NCI-H128 (cell line): ENCODE measurements around the gene JDP2.
"Not testable (repeated sequence)": the region's sequence is repeated elsewhere in the genome, so short reads cannot be mapped to it uniquely, and the experiment has no call there.

Source experiments
- DNase-seq: peaks from one replicate; lab custom pipeline; 2025; ENCODE audit not compliant: unreplicated experiment; lab: John Stamatoyannopoulos, UW

JDP2 gene

DNA sequence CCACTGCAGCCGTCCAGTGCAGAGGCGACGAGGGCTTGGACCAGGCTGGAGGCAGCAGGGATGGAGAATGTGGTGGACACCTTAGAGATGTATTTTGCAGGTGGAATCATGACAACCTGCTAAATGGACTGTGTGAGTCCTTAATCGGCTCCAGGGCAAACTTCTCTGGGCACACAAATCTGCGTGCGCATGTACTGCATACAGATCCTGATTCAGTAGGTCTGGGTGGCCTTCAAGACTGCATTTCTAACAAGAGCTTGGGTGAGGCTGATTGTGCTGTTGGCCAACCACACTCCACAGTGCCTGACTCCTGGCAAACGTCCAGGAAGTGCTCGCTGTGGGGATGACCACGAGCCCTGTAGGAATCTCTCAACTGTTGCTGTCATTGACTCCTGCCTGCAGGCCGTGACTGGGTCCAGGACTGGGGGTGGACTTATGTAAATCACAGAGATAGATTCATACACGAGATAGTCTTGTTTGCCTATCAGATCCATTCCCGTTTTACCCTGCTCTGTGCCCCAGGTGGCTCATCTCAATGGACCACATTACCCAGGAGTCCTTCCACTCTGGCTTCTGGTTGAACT lies 27.2 kb downstream of the JDP2 start:
- no peak for DNase-seq

DNA sequence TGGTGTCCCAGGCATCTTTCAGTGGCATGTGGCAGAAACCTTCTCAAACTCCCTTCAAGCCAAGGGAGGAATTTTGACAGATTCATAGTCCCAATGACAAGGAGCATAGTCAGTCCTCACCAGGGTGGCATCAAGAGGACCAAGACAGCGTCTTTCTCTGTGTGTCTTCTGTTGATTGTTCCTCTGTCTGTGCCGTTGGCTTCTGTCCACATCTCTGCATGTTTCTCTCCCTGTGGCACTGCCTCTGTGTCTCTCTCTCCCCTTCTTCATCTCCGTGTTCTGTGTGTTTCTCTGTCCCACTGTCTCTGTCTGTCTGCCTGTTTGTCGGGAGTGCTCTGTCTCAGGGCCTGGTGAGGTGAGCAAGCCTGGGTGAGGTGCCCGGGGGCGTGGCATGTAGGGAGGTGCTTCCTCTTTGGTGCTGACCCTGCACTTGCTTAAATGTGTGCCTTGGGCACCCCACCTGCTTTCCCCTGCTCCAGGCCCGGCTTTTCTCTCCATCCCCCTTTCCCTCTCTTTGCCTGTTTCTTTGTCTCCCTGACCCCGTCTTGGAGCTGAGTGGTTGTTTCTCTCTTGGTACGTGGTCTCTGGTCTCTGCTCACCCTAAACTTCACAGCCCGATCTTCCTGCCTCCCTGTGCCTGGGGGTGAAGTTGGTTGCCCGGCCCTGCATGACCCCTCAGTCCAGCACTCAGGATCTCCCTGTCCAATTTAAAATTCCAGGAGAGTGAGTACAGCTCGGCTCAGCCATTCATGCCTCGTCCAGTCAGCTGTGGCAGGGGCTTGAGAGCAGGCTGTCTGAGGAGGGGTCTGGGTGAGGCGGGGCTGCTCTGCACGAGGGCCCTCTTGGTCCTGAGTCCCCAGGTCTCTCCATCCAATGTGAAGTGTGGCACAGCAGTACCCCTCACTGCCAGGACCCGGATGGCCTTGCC lies 28.5 kb downstream of the JDP2 start:
- no peak for DNase-seq

DNA sequence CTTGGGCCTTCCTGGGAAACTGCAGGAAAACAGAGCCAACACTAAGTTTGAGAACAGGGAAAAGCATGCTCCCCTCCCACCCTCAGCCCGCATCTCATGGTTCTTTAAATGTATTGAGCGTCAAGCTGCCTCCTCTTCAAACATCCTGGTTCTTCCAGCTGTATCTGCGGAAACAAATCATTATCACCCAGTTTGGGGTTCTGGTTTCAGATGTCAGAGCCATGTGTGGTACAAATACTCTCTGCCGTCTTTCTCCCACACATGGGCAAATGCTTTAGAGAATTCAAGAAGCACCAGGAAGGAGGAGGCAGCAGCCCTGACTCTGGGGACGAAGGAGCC lies 29.1 kb downstream of the JDP2 start:
- no peak for DNase-seq

DNA sequence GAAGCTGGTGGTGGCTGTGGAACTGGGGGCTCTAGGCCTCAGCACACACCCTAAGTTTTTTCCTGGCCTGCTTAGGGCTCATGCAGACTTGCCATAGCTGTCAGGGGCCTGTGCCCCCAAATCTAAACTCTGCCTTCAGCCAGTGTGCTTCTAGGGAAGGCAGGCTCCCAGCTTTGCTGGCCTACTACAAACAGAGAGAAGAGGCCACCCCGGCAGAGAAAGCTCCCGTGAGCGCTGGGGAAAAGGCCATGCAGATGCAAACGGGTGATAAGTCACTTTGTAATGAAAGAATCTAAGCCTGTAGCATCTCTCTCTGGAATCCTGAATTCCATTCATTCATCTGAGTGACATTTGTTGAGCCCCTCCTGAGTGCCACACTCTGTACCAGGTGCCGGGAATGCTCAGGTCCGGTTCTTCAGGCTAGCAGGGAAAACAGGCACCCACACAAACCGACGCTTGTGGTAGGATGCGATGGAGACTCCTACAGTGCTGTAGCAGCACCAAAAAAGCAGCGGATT lies 29.9 kb downstream of the JDP2 start:
- no peak for DNase-seq

DNA sequence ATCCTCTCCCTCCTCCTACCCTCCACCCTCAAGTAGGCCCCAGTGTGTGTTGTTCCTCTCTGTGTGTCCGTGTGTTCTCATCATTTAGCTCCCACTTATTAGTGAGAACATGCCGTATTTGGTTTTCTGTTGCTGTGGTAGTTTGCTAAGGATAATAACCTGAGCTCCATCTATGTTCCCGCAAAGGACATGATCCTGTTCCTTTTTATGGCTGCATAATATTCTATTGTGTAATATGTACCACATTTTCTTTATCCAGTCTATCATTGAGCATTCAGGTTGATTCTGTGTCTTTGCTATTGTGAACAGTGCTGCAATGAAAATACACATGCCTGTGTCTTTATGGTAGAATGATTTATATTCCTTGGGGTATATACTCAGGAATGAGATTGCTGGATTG lies 30.5 kb downstream of the JDP2 start:
- no peak for DNase-seq

DNA sequence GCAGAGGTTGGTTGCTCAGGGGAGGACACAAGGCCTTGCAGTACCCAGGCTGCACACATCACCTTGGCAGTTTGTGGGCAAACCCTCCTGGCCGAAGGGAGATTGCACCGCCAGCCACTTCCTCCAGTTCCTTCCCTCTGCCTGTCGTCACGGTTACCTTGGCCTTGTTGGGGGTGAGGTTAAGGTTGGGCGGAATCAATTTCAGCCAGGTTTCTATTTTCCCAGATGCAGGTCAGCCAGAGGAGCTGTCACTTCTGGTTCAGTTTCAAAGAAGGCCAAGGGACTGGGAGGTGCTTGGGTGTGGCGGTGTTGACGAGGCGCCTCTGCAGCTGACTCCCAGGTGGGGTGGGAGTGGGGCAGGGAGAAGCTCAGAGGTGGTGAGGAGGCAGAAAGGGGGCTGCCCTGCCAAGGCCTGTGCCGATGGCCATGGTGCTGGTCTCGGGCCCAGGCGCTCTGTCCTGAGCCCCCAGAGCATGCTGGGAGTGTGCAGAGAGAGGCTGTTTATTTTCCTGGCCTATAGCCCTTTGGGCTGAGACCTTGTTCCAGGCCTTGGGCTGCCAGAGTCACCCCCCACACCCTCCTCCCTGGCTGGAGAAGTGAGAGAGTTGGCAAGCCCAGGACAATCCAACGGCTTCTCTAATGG lies 31.4 kb downstream of the JDP2 start:
- no peak for DNase-seq

DNA sequence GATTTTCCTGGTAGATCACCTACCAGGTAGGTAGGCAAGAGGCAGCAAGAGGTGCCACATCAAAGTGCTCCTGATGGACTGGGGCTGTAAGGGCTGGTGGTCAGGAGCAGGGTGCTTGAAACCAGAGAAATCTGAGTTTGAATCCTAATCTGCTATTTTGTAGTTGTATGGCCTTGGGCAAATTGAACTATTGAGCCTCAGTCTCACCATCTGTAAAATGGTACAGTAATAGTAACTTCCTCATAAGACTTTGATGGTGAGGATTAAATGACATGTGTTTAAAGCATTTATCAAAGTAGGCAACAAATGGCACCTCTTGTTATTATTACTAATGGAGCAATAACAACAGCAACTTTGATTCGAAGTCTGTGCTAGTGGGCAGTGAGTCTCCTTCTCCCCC lies 32.0 kb downstream of the JDP2 start:
- DNase-seq = no peak

DNA sequence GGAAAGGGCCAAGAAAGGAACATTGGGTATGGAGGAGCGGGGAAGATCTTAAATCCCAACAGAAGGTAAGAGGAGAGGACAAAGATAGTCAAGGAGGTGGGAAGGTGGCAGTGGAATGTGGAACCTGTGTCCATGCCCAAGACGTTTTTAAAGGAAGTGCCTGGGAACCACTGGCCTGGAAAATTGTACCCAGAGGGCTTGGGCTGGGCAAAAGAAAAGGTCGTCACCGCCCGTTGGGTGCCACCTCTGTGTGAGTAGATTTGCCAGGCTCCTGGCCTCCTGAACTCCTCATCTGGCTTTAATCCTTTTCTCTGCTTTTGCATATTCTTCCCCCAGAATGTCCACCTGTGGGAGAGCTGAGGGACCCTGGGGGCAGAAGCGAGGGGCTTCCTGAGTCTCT lies 32.6 kb downstream of the JDP2 start:
- DNase-seq = no peak

DNA sequence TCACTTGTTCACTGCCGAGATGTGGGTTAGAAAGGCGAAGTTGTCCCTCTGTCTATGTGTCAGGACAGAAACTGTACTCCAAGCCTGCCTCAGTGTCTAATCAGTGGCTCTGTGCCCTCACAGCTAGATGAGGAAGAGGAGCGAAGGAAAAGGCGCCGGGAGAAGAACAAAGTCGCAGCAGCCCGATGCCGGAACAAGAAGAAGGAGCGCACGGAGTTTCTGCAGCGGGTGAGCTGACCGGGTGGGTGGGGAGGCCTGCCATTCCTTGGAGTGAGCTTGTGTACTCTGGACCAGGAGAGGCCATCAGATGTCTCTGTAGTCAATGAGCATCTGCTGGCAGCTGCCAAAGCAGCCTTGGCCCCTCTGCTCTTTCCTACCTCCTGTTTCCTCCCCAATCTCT lies 33.5 kb downstream of the JDP2 start:
- no peak for DNase-seq

DNA sequence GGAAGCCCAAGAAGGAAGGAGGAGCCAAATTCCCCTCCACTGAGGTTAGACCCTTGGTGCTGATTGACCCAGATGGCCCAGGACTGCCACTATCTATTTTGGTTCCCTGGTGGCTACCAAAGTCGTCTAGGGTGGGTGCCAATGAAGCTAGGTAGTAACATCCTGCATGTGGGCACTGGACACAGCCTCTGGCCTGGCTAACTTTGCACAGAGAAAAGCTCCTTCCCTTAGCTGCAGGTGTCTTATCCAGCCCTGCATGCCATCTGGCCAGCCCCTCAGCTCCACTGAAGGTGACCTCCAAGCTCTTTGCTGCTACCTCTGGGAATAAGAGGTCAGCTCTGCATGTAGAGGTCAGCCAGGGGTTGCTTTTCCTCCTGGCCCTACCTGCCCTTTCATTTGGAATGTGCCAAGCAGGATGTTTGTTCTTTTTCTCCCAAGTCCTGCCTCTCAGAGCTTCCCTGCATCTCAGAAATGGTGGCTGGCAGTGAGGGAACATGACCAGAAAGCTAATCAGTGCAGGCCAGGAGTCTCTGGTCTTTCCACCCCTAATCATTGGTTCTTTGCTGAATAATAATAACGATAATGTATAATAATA lies 34.0 kb downstream of the JDP2 start:
- DNase-seq = no peak

DNA sequence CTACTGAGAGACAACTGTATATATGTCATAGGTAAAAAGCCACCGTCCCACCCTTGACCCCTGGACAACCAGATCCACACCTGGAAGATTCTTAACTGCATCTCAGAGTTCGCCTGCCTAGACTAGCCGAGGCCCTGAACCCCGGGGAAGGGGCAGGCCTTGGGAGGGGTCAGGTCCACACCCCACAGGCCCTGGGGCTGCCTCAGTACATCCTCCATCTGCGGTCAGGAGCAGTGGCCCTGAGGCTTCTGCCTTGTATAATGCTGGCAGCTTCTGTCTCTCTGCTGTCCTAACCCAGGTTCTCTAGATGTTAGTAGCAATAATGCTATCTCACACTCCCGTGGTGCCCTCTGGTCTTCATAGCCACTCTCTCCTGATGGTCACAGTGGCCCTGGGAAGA lies 36.8 kb downstream of the JDP2 start:
- DNase-seq = no peak

DNA sequence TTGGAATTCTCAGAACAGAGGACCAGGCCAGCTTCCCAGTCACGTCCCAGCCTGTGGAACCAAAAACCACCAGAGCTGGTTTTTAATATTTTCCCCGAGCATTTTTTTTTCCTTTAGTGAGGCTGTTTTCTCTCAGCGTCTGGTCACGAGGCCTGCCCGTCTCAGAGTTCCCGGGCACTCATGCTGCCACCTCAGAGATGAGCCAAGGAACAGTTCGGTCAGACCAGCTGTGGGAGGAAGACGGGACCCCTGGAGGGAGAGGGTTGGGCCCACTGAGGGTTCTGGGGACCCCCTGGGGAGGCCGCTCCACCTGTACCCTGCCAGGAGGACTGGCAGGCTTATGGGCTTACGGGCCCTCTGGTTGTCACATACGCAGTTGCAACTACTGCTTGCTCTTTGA lies 39.9 kb downstream of the JDP2 start:
- no peak for DNase-seq

DNA sequence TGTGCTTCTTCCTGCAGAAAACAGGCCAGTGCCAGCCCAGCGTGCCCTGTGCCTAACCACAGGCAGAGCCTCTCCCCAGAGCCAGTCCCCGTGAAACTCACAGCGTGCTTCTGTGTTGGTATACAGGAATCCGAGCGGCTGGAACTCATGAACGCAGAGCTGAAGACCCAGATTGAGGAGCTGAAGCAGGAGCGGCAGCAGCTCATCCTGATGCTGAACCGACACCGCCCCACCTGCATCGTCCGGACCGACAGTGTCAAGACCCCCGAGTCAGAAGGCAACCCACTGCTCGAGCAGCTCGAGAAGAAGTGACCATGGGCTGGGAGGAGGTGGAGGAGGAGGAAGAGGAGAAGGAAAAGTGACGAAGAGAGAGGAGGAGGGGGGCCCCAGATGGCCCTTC lies 41.3 kb downstream of the JDP2 start:
- DNase-seq = no peak

DNA sequence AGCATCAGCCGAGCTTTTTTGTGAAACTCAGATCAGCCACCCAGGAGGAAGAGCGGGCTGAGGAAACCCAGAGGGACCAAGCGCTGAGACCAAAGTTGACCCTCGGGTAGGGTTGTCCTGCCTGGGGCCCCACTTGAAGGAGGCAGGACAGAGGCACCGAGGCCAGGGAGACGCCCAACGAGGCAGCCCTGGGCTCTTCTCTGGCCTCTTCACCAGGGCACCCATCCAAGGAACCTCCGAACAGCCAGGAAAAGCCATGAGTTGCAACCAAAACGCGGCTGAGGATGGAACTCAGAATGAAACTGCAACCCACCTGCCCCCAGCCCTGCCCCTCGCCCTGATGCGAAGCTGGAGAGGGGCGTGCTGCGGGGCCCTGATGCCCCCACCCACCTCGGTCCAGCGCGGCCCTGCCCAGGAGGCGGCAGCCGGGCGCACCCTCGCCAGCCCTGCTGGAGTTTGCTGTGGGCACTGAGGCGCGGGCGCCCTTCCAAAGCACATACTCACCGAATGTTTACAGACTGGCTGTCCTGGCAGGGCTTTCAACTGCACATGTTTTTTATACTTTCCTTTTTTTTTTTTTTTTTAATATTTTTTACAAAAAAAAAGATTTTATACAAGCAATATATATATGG lies 41.9 kb downstream of the JDP2 start:
- no peak for DNase-seq

DNA sequence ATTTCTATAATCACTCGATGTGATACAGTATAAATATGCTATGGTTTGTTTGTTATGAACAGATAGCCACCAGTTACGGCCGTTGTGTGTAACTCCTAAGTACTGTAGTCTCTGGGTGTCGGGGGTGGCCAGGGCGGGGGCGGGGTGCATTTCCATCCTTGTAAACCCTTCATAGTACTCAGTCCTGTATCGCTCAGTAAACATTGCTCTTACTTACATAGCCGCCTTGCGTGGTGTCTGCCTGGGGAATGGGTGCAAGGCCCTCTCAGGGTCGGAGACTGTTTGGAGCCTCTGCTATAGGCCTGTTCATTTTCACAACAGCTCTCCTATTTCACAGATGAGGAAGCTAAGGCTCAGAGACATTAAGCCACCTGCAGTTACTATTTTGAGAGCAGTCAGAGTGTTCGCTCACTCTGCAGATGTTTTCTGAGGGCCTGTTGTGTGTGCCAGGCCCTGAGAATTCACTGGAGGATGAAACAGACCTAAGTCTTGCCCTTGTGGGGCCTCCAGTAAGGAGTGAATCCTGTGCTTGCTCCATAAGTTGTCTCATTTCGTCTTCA lies 42.5 kb downstream of the JDP2 start:
- DNase-seq = no peak

DNA sequence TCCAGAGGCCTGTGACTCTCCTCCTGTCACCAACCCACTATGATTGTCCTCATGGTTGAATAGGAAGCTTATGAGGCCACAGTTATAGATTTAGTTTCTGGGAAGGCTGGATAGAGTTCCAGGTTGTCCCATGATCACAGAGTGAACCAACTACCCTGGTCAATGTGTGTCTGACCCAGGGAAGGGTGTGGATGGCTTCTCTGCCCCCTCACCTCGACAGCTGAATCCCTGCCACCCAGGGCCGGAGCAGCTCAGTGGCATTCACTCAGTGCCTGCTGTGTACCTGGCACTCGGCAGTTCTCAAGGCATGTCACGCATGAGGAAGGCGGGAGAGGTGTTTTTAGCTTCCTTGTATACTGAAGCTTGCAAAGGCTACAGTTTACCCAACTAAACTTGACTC lies 43.2 kb downstream of the JDP2 start:
- no peak for DNase-seq

DNA sequence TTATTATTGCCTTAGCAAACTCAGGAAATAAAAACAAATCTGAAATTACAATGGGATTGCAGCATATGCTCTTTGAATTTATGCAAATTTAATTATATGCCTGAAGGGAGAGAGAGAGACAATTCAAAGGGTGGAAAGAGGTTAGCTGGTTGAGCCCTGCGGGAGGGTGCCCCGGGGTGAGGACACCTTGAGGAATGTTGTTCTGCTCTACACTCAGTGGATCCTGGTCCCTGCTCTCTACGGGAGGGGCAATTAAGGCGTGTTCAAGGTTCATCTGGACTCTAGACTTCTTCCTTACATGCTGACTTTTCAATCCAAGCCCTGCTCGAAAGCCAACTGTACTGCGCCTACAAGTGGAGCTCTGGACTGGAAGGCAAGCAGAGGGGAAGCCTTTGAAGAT lies 46.3 kb downstream of the JDP2 start:
- not testable (repeated sequence) for DNase-seq

DNA sequence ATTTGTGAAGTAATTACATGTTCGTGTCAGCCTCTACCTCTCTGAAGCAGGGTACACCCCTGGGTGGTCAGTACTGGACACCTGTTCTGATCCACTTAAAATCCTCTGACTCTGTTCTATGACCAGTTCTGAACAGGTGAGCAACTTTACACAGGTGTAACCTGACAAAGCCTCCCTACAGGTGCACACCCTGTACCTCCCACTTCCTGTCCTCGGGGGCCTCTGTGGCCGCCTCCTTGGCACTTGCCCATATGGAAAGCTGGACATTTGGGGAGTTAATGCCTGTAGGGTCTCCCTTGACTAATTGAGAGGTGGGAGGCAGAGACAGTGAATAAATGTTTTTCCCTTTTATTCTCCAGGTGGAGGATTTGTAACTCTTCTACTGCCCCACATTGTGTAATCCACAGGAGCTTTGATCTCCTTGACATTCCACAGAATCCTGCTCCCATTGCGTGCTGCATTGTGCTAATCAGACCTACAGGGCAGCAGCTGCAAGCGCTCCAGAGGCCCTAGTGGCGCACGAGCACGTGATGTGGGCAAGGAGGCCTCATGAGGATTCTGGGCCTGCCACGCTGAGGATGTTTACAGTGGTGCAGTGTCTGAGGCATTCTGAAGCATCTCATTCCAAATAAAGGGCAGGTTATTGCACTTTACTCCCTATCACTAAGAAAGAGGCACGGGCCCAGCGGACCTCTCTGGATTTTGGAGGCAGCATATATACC lies 48.6 kb downstream of the JDP2 start:
- no peak for DNase-seq

DNA sequence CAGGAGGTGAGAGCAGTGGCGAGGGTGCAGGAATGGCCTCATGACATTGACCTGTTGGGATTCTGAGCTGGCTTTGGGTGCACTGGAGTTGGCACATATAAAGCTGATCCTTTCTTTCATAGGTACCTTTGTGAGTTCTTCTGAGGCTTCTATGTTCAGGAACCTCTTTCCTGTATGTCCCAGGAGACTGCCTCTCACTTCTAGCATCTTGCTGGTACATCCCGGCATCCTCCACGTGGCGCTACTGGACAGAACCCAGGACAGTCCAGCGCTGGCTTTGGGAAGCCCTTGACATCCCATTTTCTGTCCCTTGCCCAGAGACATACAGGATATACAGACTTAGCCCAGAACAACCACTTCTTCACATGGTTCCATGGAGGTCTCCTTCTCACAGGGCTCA lies 50.1 kb downstream of the JDP2 start:
- no peak for DNase-seq
